LoVo (cell line): ENCODE measurements around the gene BPGM.

ENCODE experiments used
- DNase-seq: peaks from one replicate; pipeline ENCODE4 v3.0.0-alpha.2; 2016; ENCODE audit warnings: low spot score

Gene BPGM

DNA sequence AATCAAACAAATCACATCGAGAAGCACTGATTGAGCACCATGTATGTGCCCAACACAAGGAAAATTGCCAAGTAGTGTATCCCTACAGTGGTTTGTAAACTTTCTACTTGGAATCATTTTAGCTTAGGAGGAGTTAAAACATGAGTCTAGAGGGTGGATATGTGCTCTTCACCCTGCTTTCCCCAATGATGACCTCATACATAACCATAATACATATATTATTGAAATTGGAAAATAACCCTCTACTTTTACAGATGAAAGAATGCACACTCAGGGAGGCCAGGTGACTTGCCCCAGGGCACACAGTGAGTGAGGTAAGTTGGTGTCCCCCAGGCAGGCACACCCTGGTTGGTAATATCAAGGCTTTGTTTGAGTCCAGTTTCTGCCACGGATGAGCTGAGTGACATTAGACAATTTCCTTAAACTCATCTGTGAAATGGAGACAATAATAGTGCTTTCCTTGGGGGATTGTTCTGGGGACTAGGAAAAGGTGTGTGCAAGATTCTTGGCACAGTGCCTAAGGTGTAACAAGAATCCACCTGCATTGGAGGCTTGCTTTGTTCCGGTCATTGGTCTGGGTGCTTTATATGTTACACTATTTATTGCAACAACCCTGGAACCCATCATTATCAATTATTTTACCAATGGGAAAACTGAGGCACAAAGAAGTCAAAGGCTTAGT, 50.7 kb downstream of the BPGM start:
- no peak for DNase-seq

DNA sequence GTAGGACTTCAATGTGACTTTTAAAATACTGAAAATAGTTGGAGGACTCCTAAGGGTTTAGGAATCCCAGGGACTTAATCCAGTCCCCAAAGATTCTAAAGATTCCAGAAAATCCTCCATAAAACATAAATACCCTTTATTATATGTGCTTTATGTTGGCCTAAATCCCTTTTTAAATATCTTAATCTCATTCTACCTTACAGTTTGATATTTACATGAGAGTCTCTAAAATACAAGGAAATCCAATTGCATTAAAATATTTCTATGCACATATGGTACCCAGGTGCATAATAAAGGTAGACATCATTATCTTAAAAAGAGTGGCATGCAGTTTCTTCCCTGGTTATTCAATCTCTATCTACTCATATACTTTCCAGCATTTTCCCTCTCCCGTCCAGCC, 51.8 kb downstream of the BPGM start:
- DNase-seq = no peak

DNA sequence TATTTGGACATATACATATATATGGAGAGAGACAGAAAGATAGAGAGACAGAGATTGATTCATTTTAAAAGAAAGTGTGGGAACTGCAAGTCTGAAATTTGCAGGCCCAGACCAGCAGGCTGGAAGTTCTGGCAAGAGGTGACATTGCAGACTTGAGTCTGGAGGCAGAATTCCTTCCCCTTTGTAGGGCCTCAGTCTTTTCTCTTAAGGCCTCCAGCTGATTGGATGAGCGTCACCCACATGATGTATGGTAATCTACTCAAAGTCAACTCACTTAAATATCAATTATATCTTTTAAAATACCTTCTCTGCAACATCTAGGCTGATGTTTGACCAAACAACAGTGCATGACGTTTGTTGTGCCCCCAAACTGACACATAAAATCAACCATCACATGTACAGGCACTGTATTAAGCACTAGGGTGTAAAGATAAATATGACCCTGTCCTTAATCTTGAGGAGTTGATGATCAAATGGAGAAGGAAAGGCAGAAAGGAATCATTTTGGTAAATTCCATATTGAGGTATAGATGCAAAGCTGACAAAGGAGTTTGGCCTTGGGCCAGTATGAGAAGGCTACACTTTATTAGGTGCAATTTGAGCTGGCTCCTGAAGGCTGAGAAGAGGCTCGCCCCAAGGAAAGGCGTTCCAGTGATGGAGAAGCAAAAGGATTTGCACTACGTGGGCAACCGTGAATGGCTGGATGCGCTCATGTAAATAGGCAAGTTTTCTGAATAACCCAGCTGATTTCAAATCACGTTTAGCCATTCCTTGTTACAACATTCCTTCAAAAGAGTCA, 52.6 kb downstream of the BPGM start:
- no peak for DNase-seq

DNA sequence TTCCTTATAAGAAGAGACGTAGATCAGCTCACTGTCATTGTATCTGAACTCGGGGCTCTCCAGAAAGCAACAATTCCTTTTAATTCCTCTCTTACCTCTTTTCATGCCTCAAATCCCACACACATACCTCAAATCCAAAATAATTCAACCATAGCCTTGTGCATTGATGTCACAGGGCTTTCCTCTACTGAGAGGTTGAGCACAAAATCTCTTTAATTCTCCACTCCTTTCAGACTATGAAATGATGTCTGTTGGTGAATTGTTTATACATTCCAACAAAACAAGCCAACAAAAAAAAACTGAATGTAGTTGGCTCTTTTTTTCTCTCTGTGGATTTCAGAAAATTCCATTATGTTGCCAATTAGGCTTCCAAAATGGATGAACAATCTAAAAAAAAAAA, 53.2 kb downstream of the BPGM start:
- no peak for DNase-seq

DNA sequence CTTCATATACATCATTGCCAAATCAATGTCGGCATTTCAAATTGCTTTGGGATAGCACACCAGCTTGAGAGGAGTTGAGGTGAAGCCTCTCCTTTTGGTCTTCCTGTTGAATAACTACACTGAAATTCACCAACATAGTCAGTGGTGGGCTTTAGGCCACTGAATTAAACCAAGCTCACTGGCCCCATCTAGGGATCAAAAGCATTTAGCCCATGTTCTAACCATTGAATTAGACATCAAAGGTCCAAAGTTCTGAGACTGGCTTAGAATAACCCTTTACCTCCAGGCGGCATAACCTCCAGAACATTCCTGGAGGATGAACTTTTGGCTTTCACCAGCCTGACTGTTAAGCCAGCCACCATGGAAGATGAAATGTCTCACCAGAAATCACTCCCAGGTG, 54.6 kb downstream of the BPGM start:
- no peak for DNase-seq

DNA sequence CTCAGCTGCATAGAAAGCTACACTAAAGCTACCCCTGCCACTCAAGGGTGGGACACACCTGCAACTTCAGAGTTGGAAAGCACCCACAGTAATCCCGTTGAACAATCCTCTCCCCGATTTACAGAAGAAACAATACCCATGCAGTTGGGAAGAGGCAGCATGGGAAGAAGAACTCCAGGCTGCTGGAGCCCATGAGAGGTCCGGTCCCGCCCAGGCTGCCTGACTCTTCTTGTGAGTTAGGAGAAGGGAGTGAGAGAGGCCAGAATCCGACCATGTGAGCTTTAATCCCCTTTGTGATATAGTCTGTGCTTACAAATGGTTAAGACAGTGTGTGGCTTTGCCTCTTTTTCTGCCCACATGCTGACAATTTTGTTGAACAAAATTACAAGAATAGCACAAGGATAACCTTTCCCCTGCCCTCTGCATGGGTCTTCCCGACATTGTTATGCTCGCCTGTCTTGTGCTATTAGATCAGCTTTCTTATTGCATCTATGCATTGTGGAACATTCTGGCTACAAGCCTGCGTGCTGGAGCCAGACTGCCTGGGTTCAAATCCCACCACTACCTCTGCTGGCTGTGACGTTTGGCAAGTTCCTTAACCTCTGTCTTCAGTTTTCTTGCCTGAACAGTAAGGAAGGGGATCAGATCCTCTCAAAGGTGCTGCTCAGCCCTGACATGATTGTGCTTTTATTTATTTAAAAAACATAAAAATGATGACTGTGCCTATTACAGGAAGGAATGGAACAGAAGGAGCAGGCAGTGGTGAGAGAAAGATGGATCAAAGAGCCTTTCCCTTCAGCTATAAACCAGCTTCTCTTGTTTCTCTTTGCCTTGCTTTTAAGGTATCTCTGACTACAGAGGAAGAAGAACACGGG, 56.0 kb downstream of the BPGM start:
- no peak for DNase-seq

DNA sequence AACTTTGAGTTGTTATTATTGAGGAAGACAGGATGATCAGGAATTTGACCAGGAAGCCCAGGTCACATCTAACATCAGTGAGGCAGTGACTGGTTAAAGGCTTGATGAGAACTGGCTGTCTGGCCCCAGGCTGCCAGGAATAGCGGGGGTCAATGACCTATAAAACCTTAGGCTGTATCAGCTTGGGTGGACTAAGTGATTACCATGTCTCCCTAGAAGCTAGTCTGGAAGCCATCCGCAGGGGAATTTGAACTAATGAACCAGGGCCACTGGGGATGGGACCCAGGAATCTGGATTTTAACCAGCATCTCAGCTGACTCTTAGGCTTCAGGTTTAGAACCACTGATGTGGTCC, 56.6 kb downstream of the BPGM start:
- DNase-seq = no peak

DNA sequence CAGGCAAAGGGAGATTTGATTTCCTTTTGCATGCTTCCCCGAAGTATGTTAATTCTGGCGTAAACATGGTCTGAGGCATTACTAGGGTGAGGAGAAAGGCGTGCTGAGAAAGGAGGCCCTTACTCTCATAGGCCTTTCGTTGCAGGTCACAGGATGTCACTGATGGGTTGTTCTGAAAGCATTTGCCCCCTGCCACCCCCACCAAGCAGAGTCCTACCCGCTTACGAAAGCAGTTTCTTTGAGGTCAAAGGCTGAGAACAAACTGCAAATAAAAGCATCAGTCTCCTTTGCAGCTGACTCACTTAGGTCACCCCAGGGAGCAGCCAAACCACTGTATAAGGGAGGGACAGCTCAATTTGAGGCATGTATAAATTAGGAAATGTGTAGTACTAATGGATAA, 57.1 kb downstream of the BPGM start:
- no peak for DNase-seq

DNA sequence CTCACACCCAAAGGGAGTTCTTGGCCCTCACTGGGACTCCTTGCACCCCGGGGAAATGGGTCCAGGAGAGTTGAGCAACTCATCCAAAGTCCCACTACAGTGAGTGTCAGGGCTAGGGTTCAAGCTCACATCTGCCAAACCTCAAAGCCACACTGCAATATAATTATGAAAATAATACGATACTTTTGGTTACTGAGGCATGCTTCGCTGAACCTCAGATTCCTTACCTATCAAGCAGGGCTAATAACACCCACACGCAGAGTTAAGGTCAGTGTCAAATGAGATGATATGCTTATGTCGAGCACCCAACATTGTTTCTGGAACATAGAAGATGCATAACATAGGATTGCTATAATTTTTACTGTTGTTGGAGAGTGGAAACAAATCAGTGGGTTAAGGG, 58.2 kb downstream of the BPGM start:
- DNase-seq = no peak

DNA sequence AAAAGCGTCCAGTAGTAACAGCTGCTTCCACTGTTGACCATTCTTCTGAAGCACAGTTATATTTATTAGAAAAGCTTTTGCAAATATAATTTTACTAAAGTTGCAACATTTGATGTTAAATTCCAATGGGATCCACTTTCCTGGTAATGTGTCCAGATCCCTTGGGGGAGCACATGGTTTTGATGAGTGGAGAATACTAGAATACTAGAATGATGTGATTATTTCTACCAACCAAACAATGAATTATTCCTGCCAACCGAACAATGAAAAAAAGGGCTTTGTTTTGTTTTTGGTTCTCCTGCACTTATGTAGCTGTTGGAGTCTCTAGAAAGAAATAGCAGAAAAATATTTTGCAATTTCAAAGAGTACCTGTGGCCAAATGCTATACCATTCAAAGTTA, 59.1 kb downstream of the BPGM start:
- DNase-seq = no peak

DNA sequence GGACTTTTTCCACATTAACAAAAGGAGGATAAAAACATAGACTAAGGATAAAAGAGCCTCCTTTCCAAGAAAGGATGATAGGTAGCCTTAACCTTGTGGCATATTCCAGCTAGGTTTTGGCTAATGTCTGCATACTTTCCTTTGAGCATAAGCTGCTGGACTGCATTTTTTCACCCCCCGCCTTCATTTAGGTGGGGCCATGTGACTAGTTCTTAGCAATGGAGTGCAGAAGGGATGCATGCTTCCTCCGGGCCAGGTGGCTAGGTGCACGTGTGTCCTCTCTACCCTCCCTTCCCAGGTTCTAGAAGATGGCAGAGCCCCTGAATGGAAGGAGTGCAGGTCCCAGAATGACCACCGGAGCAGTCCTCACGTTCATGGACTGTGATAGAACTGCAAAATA, 59.8 kb downstream of the BPGM start:
- DNase-seq = no peak

DNA sequence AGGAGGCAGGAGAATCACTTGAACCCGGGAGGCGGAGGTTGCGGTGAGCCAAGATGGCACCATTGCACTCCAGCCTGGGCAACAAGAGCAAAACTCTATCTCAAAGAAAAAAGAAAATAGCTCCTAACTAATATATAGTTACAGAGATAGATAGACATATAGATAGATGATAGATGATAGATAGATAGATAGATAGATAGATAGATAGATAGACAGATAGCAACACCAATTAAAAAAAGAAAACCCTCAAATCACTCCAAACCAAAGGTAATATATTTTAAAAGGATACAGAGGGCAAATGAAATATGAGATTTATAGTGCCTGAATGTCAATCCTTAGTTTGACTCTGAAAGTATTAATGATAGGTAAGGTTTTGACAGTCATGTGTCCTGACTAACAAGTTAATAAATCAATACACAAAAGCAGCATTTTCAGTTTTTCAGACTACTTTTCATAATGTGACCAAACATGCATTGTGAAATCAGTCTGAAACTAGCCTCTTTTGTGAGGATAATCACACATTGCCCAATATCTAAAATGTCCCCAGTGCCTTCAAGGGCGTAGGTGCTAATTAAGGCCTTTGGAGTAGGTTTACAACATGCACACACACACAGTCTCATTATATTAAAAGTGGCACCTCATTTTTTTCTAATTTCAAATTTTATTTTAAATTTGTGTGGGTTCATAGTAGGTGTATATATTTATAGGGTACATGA, 61.2 kb downstream of the BPGM start:
- no peak for DNase-seq

DNA sequence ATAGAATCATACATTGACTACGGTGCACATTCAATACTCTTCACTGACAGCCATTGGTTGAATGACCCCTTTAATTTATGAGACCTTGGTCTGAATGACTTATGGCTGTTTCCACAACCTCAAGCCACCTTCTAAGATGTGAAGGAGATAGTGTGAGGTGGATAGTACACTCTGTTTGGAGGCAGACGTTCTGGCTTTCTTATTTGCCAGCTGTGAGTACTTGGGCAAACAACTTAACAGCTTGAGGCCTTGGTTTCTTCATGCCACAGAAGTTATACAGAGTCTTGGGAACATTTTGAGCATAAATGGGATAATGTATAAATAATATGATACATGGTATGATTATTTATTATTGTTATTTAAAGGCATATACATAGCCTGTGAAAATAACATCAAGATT, 62.0 kb downstream of the BPGM start:
- DNase-seq = no peak

DNA sequence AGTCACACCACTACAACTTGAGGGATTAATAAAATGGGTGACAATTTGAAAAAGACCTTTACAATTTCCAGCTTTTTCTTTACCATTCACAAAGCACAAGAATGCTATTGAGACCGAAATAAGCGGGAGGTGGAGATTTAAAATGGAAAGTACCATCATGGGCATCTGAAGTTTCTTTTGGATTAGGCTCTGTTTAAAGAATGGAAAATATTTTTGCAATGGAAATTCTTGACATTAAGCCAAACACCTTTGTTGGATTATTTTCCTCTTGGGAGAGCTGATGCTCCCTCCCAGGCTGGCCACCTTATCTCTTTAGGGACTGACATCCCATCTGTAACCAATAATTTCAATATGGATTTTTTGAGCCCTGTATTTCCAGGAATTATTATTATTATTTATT, 62.5 kb downstream of the BPGM start:
- no peak for DNase-seq

DNA sequence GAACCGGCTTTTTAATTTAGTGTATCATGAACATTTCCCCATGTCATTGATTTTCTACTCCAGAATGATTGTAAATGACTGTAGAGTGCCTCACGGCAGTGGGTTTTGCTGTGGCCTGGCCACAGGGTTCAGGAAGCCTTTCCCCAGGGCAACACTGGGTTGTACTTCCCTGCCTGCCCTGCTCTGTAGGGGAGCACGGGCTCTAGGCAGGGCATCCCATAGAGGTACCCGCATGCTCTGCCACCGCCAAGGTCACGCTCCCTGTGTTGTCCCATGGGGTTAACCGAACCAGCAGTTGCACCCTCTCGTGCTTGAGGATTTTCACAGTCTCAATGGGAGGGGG, 63.8 kb downstream of the BPGM start:
- no peak for DNase-seq

DNA sequence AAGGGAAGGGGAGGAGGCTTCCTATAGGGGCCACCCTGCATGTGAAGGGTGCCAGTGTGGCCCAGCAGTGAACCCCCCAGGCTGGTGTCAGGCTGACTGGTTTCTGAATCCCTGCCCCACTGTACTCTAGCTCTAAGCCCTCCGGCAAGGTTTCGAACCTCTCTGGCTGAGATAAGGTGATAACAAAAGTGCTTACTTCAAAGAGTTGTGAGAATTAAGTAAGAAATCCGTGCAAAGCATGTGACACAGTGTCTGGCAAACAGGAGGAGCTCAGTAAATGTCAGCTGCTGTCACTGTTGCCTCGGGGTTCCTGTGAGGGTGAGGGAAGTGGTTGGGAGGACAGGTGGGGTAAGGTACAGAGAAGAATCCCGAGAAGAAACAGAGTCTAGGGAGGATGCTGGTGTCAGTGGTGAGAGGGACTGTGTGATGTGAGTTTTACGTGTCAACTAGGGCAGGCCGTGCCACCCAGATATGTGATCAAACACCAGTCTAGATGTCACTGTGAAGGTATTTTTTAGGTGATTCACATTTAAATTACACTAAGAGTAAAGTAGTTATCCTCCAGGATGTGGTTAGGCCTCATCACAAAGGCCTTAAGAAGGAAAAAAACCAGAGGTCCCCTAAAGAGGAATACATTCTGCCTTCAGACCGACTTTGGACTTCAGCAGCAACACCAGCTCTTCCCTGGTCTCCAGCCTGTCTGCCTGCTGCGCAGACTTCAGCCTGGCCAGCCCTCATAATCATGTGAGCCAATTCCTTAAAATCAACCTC, 64.4 kb downstream of the BPGM start:
- DNase-seq = no peak

DNA sequence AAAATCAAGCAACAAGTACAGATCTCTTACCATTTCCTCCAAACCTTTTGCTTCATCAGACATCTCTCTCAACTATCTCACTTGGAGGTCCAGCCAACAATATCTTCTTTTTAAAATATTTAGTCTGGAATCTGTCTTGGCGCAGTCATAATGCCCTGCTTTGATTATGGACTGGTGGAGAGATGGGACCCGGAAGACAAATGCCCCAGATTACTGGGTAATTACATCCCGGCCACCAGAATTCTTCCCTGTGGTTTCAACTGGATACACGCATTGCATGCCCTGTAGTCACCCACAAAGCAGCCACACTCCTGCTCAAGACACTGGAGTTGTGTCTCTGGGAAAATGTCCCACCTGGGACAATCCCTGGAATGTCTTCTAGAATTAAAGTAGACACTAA, 65.5 kb downstream of the BPGM start:
- no peak for DNase-seq

DNA sequence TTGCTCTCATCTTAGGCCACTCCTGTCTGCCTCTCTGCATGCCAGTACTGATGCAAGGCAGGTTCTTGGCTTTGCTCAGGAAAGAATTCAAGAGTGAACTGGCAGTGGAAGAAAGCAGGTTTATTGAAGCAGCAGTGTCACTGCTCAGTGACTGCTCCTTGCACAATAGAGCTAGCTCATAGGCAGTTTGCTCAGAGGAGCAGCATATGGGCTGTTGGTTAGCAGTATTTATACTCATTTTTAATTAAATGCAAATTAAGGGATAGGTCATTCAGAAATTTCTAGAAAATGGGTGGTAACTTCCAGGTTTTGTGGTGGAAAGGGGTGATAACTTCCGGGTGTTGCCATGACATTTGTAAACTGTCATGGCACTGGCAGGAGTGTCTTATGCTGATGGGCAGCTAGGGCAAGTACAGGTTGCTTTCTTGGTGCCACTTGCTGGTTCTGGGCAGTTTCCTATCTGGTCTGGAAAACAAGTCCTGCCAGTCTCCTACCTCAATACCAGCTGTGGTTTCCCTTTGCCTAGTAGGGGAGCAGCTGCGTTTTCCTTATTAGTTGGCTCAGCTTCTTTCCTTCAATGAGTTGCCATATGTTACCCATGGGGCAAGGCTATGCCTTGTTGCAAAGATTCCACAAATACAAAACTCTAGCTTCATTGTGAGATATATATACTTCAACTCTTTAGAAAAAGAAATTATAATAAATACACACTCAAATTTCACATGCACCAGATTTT, 68.0 kb downstream of the BPGM start:
- no peak for DNase-seq

DNA sequence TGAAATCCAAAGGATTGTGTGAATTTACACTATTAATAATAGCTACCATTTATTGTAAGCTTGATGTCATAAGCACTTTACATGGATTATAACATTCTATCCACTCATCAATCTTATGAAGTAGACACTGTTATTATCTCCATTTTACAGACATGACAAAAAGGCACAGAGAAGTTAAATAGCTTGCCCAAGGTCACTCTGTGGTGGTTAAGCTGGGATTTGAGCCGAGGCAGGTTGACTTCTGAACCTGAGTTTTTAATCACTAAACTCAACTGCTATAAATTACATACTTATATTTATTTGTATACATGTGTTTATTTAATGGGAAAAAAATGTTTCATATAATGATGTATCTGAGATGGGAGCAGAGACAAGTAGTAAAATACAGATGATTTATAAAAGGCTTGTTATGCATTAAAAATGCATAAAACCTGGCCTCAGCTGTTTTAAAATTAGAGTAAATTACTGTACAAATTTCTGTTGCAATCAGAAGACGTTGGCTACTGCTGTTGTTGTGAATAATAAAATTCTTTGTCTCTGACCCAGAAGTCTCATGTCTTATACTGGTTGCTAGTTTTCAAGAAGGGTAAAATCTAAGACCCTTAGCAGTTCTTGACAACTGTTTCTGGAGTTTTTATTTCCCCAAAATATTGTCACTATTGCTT, 71.7 kb downstream of the BPGM start:
- DNase-seq = no peak
